ENCODE data around the gene GRID2. TPM values are rescaled to one million over a fixed set of nuclear protein-coding genes. Genes with fewer than 3 reads are reported as not detected.

The GRID2 gene
- polyA plus RNA-seq, 1 experiment, result not detected

DNA sequence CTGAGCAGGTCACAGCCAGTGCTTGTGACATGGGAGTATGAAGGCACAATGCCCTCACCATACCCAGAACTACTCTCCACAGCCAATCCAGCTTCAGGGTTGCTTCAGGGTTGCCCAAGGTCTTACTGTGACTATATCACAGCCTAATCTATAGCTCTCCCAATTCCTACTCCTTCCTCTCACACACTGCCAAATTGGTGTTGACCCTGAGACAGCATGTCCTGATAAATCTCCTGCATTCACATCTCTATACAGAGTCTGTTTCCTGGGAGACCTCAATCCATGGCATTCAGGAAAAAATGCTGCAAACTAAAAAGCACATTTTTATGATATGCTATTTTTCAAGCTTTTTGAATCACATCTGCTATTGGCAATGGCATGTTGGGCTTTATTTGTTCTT, 456.7 kb downstream of the GRID2 start:
- Histone ChIP-seq H3K4me3 (ENCODE audit: low read depth, low read length) (no peak overlapping the region), H3K27me3 (ENCODE audit: control insufficient read depth, insufficient read depth, low read length) (no peaks in the 10 kb centered on the region), H3K36me3 (ENCODE audit: control insufficient read depth, insufficient read depth, low read length) (no peaks in the 10 kb centered on the region)
- ChIA-PET CTCF (interaction anchor here (0.6 kb wide), 1 partner anchor 110 kb away, joined by 3 read pairs; no protein-coding TSS in a partner anchor), POLR2A (no interaction called here)
- no peak for DNase-seq (ENCODE audit: low read depth)
- TF ChIP-seq, protein P1, sequence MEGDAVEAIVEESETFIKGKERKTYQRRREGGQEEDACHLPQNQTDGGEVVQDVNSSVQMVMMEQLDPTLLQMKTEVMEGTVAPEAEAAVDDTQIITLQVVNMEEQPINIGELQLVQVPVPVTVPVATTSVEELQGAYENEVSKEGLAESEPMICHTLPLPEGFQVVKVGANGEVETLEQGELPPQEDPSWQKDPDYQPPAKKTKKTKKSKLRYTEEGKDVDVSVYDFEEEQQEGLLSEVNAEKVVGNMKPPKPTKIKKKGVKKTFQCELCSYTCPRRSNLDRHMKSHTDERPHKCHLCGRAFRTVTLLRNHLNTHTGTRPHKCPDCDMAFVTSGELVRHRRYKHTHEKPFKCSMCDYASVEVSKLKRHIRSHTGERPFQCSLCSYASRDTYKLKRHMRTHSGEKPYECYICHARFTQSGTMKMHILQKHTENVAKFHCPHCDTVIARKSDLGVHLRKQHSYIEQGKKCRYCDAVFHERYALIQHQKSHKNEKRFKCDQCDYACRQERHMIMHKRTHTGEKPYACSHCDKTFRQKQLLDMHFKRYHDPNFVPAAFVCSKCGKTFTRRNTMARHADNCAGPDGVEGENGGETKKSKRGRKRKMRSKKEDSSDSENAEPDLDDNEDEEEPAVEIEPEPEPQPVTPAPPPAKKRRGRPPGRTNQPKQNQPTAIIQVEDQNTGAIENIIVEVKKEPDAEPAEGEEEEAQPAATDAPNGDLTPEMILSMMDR (IDR thresholded peaks at IDR 0.05; ENCODE audit: insufficient read depth, low read depth, low read length), result no peak

DNA sequence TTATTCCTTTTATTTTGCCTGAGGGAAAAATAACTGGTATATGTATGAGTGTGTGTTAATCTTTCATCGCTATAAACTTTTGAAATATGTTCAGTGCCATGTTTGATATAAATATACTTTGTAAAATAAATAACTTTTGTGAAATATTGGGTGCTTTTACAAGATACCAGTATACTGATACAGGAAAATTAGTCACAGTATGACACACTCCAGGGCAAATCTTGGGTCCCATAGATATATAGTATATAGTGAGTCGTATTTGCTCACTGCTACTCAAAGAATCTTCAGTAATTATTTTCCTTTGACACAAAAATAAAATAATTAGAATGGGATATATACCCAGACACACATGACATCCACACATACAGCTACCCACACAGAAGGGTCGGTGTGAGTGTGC, 472.3 kb downstream of the GRID2 start:
- ChIA-PET POLR2A (no interaction called here), CTCF (no interaction called here)
- H3K36me3 ChIP-seq (ENCODE audit: control insufficient read depth, insufficient read depth, low read length), result no peaks in the 10 kb centered on the region
- no peaks in the 10 kb centered on the region for H3K27me3 ChIP-seq (ENCODE audit: control insufficient read depth, insufficient read depth, low read length)
- TF ChIP-seq, protein P1 (IDR thresholded peaks at IDR 0.05; ENCODE audit: insufficient read depth, low read depth, low read length), result no peak
- no peak for DNase-seq (ENCODE audit: low read depth)
- H3K4me3 ChIP-seq (ENCODE audit: low read depth, low read length), result no peak overlapping the region

DNA sequence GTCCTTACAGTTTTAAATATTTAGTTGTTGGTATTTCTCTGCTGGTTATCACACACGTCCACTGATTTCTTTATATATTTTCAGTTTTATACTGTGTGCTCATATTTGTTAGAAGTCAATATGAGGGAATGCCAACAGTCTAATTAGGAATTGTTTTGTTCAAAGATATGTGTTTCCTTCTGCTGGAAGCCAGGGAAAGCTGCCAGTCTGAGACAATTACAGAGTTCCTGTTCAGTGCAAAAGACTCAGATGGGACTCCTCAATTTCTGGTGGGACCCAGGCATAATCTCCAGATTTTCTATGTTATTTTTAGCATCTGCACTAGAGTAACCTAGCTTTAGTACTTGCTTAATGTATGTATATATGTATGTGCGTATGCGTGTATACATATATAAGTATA, 486.0 kb downstream of the GRID2 start:
- CTCF ChIA-PET, result no interaction called here

DNA sequence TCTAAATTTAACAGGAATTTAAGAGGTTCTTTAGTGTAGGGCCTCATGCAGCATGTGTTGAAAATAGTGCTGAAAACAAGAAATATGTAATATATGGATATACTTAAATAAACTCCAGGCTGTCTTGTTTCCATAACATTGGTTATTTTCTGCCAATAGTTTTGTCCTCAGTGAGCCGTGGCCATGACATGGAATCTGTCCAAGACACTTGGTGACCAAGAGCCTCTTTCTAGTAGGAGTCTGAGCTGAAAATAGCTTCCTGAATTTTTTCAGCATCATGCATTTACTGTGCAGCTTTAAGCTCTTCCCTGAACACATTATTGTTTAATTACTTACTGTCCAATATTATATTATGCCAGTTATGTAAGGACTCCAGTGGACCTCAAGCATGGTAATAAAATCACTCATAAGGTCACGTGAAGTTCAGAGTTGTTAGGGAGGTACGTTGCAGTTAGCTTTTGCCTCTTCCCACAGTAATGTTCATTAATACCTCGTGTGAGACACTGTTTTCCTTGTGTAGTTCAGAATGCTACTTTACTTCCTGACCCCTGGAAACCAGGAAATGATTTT, 488.2 kb downstream of the GRID2 start:
- no peak overlapping the region for H3K4me3 ChIP-seq (ENCODE audit: low read depth, low read length)
- TF ChIP-seq, protein P1 (IDR thresholded peaks at IDR 0.05; ENCODE audit: insufficient read depth, low read depth, low read length), result no peak
- ChIA-PET POLR2A (no interaction called here), CTCF (no interaction called here)
- H3K27me3 ChIP-seq (ENCODE audit: control insufficient read depth, insufficient read depth, low read length), result no peaks in the 10 kb centered on the region
- DNase-seq (ENCODE audit: low read depth), result no peak
- no peaks in the 10 kb centered on the region for H3K36me3 ChIP-seq (ENCODE audit: control insufficient read depth, insufficient read depth, low read length)

More for the DNA sequence above, 486.0 kb downstream of the GRID2 start:
- no peak for DNase-seq (ENCODE audit: low read depth)
- no peaks in the 10 kb centered on the region for H3K36me3 ChIP-seq (ENCODE audit: control insufficient read depth, insufficient read depth, low read length)
- TF ChIP-seq, protein P1 (IDR thresholded peaks at IDR 0.05; ENCODE audit: insufficient read depth, low read depth, low read length), result no peak
- H3K4me3 ChIP-seq (ENCODE audit: low read depth, low read length), result no peak overlapping the region
- POLR2A ChIA-PET, result no interaction called here
- no peaks in the 10 kb centered on the region for H3K27me3 ChIP-seq (ENCODE audit: control insufficient read depth, insufficient read depth, low read length)

DNA sequence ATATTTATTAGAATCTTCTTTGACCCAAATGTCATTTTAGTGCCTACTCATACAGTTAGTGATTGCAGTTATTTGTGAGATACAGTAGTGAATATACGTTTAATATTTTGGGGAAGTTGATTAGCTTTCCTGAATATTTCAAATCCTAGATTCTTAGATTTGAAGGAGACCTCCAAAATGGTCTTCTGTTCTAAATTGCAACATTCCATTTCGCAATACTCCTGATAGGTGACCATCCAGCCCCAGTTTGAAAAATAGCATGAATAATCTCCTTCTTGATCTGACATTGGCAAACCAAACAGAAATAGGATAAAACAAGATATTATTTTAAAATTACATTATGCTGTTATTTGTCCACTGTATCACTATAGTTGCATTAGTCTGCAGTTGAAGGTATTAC, 505.6 kb downstream of the GRID2 start:
- TF ChIP-seq, protein P1 (IDR thresholded peaks at IDR 0.05; ENCODE audit: insufficient read depth, low read depth, low read length), result no peak
- Histone ChIP-seq H3K36me3 (ENCODE audit: control insufficient read depth, insufficient read depth, low read length) (no peaks in the 10 kb centered on the region), H3K4me3 (ENCODE audit: low read depth, low read length) (no peak overlapping the region), H3K27me3 (ENCODE audit: control insufficient read depth, insufficient read depth, low read length) (no peaks in the 10 kb centered on the region)
- DNase-seq (ENCODE audit: low read depth), result no peak
- POLR2A ChIA-PET, result no interaction called here
- CTCF ChIA-PET, result no interaction called here

All from BJ (cell line).